Cardiac fibroblast (primary cell): ENCODE data around the gene GTF2F1.

Experiments
- DNase-seq, 2 donors: peaks; one replicate each; pipeline versions ENCODE4 v3.0.0 to v3.0.0-alpha.2; 2010; ENCODE audit warnings: low read depth in 2 of 2
- H3K4me3 ChIP-seq, 2 donors: replicated peaks in 1 of 2; 1 replicate in 1 of 2; 2 replicates in 1 of 2; pipeline ENCODE4 v1.5.1; 2011; ENCODE audit warnings: low read depth in 2 of 2, low read length in 2 of 2, mild to moderate bottlenecking in 2 of 2, moderate library complexity in 1 of 2
- CTCF ChIP-seq: IDR thresholded peaks from one replicate; pipeline ENCODE4 v1.5.1; 2011; ENCODE audit warnings: low read depth, mild to moderate bottlenecking, low read length, inconsistent platforms

Gene GTF2F1

GRCh38 chr19:6393074-6393982 lies at the start of gene GTF2F1:
GTF2F1 (minus strand) TSS chr19:6393164; CDS start chr19:6392995, 169 bp downstream.
- DNase-seq, result peak; percentile 97 to 98
- peak within 1 kb of the TSS; percentile 86 to 90 for H3K4me3 ChIP-seq
- peak; percentile 33 for TF ChIP-seq CTCF

DNA sequence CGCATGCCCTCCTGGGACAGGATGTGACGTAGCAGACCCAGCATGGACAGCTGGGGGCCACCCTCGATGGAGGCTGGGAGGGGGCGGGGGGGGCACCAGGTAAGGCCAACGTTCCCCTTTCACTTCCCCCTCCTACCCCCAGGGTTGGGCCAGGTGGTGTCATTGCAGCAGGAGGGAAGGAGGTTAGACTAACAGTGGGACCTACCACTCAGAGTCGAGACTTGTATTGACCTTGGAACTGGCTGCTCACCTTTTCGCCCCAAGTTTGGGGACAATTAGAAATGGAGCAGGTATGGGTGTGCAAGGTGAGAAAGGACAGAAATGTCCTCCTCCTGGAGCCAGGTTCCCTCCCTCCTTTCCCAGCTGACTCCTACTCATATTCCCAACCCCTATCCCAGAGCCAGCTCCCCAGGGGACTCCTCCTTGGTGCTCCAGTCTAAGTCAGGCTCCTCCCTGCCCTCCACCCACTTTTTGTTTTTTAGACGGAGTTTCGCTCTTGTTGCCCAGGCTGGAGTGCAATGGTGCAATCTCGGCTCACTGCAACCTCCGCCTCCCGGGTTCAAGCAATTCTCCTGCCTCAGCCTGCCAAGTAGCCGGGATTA lies 49.2 kb upstream of the GTF2F1 start:
- H3K4me3 ChIP-seq, result no peak overlapping the region
- DNase-seq, result no peak
- no peak for TF ChIP-seq CTCF

DNA sequence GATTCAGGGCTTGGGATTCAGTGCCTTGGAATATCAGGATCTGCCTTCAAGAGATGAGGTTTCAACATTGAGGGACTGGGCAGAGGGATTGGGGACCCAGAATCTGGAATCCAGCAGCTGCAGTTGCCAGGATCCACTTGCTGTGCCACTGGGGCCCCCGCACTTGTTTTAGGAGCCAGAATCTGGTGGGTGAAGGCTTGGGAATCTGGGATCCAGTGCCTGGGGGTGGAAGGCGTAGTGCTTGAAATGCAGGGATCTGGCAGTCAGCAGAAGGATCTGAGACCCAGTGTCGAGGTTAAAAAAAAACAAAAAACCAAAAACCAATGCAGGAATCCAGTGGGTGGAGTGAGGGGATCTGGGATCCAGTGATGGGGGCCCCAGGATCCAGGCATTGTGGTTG lies 47.9 kb upstream of the GTF2F1 start:
- DNase-seq, result no peak
- H3K4me3 ChIP-seq, result no peak overlapping the region
- TF ChIP-seq CTCF, result no peak

DNA sequence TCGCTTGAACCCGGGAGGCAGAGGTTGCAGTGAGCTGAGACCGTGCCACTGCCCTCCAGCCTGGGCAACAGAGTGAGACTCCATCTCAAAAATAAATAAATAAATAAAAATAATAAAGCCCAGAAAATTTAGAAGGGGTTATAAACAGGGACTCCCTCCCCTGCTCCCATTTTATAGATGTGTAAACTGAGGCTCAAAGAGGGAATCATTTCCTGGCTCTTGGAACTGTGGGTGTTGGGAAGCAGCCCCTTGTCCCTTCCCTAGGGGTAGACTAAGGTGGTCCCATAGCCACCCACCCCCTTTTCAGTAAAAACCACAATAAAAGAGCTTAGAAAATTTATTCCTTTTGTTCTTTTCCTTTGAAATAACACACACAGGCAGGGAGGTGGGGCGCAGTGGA lies 46.8 kb upstream of the GTF2F1 start:
- no peak overlapping the region for H3K4me3 ChIP-seq
- no peak for TF ChIP-seq CTCF

GRCh38 chr19:6433663-6434062 lies 40.7 kb upstream of the GTF2F1 start, which contains the start of gene SLC25A41:
SLC25A41 (minus strand) TSS chr19:6433763; CDS start chr19:6433693, 70 bp downstream.
- DNase-seq, result no peak

More for the DNA sequence above, 46.8 kb upstream of the GTF2F1 start:
- DNase-seq, result no peak

DNA sequence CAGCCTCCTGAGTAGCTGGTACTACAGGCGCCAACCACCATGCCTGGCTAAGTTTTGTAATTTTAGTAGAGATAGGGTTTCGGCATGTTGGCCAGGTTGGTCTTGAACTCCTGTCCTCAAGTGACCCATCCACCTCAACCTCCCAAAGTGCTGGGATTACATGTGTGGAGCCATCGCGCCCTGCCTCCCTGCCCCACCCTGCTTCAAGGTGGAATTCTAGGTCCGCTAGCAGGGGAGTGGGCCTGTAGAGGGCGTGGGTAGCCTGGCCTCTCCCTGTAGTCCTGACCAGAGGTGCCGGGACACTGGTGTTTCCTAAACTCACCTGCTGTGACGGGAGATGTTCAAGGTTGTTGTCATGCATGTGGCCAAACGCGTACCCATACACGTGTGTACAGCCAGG lies 40.2 kb upstream of the GTF2F1 start:
- TF ChIP-seq CTCF, result no peak
- no peak for DNase-seq
- no peak overlapping the region for H3K4me3 ChIP-seq

More at GRCh38 chr19:6433663-6434062, 40.7 kb upstream of the GTF2F1 start, which contains the start of gene SLC25A41:
- no peak within 1 kb of the TSS for H3K4me3 ChIP-seq
- no peak for TF ChIP-seq CTCF
